Gastrocnemius medialis (tissue), 4 donors: ENCODE results near the gene ZIC1. TPM values are rescaled to one million over a fixed set of nuclear protein-coding genes. Genes with fewer than 3 reads are reported as not detected.
A peak's percentile ranks its signal among the peaks of the same experiment; 100 is the strongest.

Experiments
- ATAC-seq, 2 donors: fragments of 150-250 bp; one replicate each; pipeline ENCODE4 v1.9.1; 2016
- DNase-seq, 2 donors: peaks; one replicate each; pipeline ENCODE4 v3.0.0-alpha.2; 2019
- H3K27ac ChIP-seq, 4 donors: fragments of 200-600 bp; sonication (generic); 1 replicate in 1 of 4; 2 replicates in 3 of 4; pipeline ENCODE4 v1.5.1; 2016 to 2018; ENCODE audit warnings: mild to moderate bottlenecking in 2 of 4, moderate library complexity in 1 of 4
- H3K27me3 ChIP-seq, 3 donors: fragments of 200-600 bp; sonication (generic) in 2 of 3; 1 replicate in 1 of 3; 2 replicates in 2 of 3; pipeline versions ENCODE4 v1.5.1 to v1.6.0; 2016 to 2019; ENCODE audit warnings: mild to moderate bottlenecking in 1 of 3, moderate library complexity in 1 of 3
- H3K36me3 ChIP-seq, 2 donors: fragments of 200-600 bp; sonication (generic) in 1 of 2; one replicate each; pipeline ENCODE4 v1.5.1; 2017 to 2018
- H3K4me1 ChIP-seq, 2 donors: fragments of 200-600 bp; sonication (generic) in 1 of 2; one replicate each; pipeline ENCODE4 v1.5.1; 2016 to 2017; ENCODE audit warnings: mild to moderate bottlenecking in 2 of 2
- H3K4me3 ChIP-seq, 4 donors: fragments of 200-600 bp; sonication (generic) in 3 of 4; 1 replicate in 1 of 4; 2 replicates in 3 of 4; pipeline ENCODE4 v1.5.1; 2016 to 2019; ENCODE audit warnings: mild to moderate bottlenecking in 2 of 4
- H3K9me3 ChIP-seq, 3 donors: fragments of 200-600 bp; sonication (generic) in 2 of 3; 1 replicate in 1 of 3; 2 replicates in 2 of 3; pipeline ENCODE4 v1.5.1; 2016 to 2019
- POLR2A ChIP-seq, 2 donors: fragments of 450-650 bp; IDR thresholded peaks; one replicate each; pipeline ENCODE4 v1.6.1; 2017; ENCODE audit warnings: antibody characterized with exemption in 2 of 2, mild to moderate bottlenecking in 2 of 2, moderate library complexity in 2 of 2
- in situ Hi-C, 4 donors: fragments of 200-750 bp; cut with MboI; loops; one replicate each; pipeline versions ENCODE4 v1.15.0 to v1.8.0; 2017; ENCODE audit warnings: low sequenced_read_pairs in 4 of 4
- intact Hi-C: fragments of 100-400 bp; cut with DNase I; formaldehyde crosslinking; loops from one replicate; pipeline ENCODE4 v1.15.1; 2023; ENCODE audit warnings: low total_unique reads
- total RNA-seq, 4 donors: library from RNA; depleted of rRNA; stranded (reverse); fragments of >200 nt; gene quantifications; one replicate each; pipeline versions ENCODE4 v1.1.0 to v1.2.3, GENCODE V29; 2016
- TF ChIP-seq, protein P1 (sequence below), 5 experiments: fragments of 450-650 bp in 3 of 5; fragments of 200-600 bp in 2 of 5; sonication (generic) in 2 of 5; IDR thresholded peaks in 4 of 5; conservative IDR thresholded peaks in 1 of 5; 1 replicate in 4 of 5; 2 replicates in 1 of 5; pipeline ENCODE4 v1.5.1; 2016 to 2019; ENCODE audit warnings: antibody characterized with exemption in 5 of 5, mild to moderate bottlenecking in 3 of 5, moderate library complexity in 3 of 5

Gene ZIC1
- total RNA-seq, 4 donors from 2014 or later, result 3.3 to 5.2 (median 4.3) TPM

DNA sequence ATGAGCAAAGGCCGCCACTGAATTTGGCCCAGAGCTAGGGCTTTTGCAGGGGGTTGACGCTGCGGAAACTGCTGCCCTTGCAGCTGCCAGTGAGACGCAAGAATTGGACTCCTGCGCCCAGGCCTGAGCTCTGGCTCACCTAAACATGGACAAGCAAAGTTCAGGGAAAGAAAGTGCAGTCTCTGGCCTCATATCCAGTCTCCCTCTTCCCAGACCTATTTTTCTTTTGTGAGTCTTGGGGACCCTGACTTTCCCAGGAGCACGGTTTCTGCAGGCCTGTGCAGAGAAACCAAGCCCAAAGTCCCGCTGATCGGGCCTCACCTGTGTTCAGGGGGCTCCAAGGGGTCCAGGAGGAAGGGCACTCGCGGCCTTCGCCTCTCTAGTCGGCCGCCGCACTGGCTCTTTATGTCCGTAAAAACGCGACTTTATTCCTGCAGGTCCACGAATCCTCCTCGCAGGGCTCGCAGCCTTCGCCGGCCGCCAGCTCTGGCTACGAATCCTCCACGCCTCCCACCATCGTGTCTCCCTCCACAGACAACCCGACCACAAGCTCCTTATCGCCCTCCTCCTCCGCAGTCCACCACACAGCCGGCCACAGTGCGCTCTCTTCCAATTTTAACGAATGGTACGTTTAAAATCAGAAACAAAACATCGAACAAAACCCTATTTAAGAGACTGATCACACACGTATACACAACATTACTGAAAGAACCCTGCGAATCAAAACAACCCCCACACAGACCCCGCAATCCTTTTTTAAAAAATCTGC, 3.9 kb downstream of the ZIC1 start:
- ATAC-seq, result no peak
- Histone ChIP-seq H3K4me3 (peak overlapping the region; percentile 37 to 83 (median 67)), H3K27ac (peak overlapping the region; percentile 79 to 85 (median 82)), H3K27me3 (peaks cover 17 to 34% (median 21%) of the 10 kb centered on the region in 3 donors), H3K9me3 (no peaks in the 10 kb centered on the region), H3K36me3 (no peaks in the 10 kb centered on the region), H3K4me1 (peaks cover 8 to 22% of the 10 kb centered on the region in 2 donors)
- no peak for DNase-seq
- no peak for TF ChIP-seq POLR2A (IDR thresholded peaks at IDR 0.05)
- TF ChIP-seq, protein P1, sequence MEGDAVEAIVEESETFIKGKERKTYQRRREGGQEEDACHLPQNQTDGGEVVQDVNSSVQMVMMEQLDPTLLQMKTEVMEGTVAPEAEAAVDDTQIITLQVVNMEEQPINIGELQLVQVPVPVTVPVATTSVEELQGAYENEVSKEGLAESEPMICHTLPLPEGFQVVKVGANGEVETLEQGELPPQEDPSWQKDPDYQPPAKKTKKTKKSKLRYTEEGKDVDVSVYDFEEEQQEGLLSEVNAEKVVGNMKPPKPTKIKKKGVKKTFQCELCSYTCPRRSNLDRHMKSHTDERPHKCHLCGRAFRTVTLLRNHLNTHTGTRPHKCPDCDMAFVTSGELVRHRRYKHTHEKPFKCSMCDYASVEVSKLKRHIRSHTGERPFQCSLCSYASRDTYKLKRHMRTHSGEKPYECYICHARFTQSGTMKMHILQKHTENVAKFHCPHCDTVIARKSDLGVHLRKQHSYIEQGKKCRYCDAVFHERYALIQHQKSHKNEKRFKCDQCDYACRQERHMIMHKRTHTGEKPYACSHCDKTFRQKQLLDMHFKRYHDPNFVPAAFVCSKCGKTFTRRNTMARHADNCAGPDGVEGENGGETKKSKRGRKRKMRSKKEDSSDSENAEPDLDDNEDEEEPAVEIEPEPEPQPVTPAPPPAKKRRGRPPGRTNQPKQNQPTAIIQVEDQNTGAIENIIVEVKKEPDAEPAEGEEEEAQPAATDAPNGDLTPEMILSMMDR (IDR thresholded peaks at IDR 0.05 in 4 of 5, conservative IDR thresholded peaks at IDR 0.05 in 1 of 5), result no peak
- intact Hi-C loops, result loop anchor here (10.0 kb wide), 1 partner anchor 242 kb away; no protein-coding TSS in a partner anchor
- in situ Hi-C loops, result no loop called here

DNA sequence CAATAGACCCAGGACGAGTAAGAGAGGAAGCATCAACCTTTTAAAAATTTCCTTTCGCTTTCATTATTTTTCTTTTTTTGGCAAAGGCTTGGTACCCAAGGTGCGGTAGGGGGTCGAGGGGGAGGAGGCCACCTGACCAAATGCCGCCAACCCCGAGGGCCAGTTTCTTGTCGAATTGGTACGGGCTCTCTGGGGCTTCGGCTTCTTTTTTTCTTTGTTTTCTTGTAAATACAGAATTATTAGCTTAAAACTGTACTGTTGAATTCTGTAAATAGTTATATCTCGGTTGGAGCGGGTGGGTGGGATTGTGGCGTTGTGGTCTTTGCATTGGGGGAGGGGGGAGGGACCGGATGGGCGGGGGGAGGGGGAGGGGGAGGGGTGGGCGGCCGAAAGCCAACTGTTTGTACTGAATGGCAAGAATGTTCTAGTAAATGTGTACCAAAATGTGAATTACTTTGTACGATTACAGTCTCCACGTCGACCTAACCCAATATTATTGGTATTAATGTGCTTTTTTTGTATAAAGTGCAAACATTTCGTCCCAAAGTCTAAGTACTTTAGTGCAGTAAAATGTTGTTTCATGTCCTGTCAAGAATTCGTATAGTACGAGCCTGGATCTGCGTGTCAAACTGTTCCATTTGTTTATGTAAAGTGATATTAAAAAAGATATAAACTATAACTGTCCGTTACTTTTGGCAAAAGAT, 4.7 kb downstream of the ZIC1 start:
- TF ChIP-seq POLR2A (IDR thresholded peaks at IDR 0.05), result no peak
- TF ChIP-seq, protein P1 (IDR thresholded peaks at IDR 0.05 in 4 of 5, conservative IDR thresholded peaks at IDR 0.05 in 1 of 5), result no peak
- Histone ChIP-seq H3K27ac (peak overlapping the region; percentile 79 to 85 (median 82)), H3K4me3 (peak overlapping the region; percentile 37 to 83 (median 67)), H3K9me3 (no peaks in the 10 kb centered on the region), H3K27me3 (peaks cover 11 to 28% (median 16%) of the 10 kb centered on the region in 3 donors), H3K36me3 (no peaks in the 10 kb centered on the region), H3K4me1 (peaks cover 12 to 22% of the 10 kb centered on the region in 2 donors)
- intact Hi-C loops (loop anchor here (10.0 kb wide), 1 partner anchor 241 kb away; no protein-coding TSS in a partner anchor), in situ Hi-C loops (no loop called here)
- ATAC-seq (no peak), DNase-seq (no peak)

DNA sequence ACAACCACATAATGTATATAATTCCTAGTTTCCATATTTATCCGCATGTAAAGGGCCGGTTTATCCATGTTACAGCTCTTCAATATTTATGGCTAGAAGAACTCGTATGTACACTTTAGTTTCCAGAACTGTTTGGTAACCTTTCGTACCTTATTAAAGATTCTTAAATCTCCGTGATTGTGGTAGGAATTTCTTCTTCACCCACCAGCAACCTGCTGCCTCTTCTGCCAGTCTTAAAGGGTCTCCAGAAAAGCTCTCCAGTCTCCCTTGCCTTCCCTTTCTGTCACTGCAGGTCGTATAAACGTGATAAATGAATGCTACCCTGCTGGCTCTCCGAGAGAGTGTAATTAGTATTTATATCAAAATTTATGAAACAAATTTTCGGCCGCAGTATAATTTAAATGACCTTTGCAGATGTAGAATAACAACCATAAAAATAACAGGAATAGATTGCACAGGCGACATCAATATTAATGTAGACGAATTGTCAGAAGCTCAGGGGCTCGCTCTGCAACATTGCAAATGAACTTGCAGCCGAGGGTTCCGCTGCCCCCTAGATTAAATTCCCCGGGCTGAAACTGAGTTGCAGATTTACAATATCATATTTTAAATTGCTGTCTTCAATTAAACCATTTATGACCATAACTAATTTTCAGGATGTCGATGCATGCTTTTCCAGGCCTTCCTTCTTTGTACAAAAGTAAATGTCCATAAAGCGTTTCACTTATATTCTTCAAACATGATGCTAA, 5.4 kb downstream of the ZIC1 start:
- peaks cover 14 to 25% of the 10 kb centered on the region in 2 donors for H3K4me1 ChIP-seq
- intact Hi-C loops, result loop anchor here (10.0 kb wide), 1 partner anchor 240 kb away; no protein-coding TSS in a partner anchor
- in situ Hi-C loops, result no loop called here

DNA sequence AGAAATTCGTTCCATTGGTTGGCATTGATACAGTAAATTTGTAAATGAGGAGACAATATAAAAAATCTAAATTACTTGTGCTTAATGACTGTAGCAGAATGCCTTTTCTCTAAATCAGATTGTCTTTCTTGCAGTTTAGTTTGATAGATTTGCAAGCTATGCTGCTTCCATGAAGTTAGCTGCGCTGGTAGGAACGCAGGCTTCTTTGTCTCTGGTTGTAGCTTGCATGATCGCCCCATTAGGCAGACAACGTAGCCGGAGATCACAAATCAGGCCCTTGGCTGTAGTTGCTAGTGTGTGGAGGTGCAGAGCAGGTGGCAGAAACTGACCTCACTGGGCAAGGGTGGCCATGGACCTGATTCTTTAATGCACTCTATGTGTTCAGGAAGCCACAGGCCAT, 6.1 kb downstream of the ZIC1 start:
- TF ChIP-seq, protein P1 (IDR thresholded peaks at IDR 0.05 in 4 of 5, conservative IDR thresholded peaks at IDR 0.05 in 1 of 5), result no peak
- no peak for TF ChIP-seq POLR2A (IDR thresholded peaks at IDR 0.05)
- intact Hi-C loops (loop anchor here (10.0 kb wide), 1 partner anchor 240 kb away; no protein-coding TSS in a partner anchor), in situ Hi-C loops (no loop called here)
- no peaks in the 10 kb centered on the region for H3K9me3 ChIP-seq
- H3K4me3 ChIP-seq, result peak overlapping the region in 1 of 4 donors; percentile 42
- H3K4me1 ChIP-seq, result peaks cover 19 to 23% of the 10 kb centered on the region in 2 donors
- no peak for DNase-seq
- H3K27ac ChIP-seq, result peak overlapping the region in 2 of 4 donors; percentile 79 to 85
- ATAC-seq, result no peak
- peaks cover 2 to 36% (median 7%) of the 10 kb centered on the region in 3 donors for H3K27me3 ChIP-seq
- no peaks in the 10 kb centered on the region for H3K36me3 ChIP-seq

More for the DNA sequence above, 5.4 kb downstream of the ZIC1 start:
- H3K27ac ChIP-seq, result peak overlapping the region in 3 of 4 donors; percentile 34 to 85 (median 79)
- no peak for TF ChIP-seq POLR2A (IDR thresholded peaks at IDR 0.05)
- TF ChIP-seq, protein P1 (IDR thresholded peaks at IDR 0.05 in 4 of 5, conservative IDR thresholded peaks at IDR 0.05 in 1 of 5), result no peak
- ATAC-seq (no peak), DNase-seq (no peak)
- peaks cover 9 to 30% (median 15%) of the 10 kb centered on the region in 3 donors for H3K27me3 ChIP-seq
- no peaks in the 10 kb centered on the region for H3K9me3 ChIP-seq
- no peaks in the 10 kb centered on the region for H3K36me3 ChIP-seq
- peak overlapping the region in 2 of 4 donors; percentile 42 to 66 for H3K4me3 ChIP-seq
